Calu3 (cell line): Measurements from ENCODE around the gene KLHDC3. TPM values are rescaled to one million over a fixed set of nuclear protein-coding genes. Genes with fewer than 3 reads are reported as not detected.

ENCODE experiments used
- BruUV-seq: library from RNA; stranded (reverse); fragments of 400-500 nt; replicated peaks from 2 replicates; lab custom pipeline; 2021; lab: Mats Ljungman, UMichigan
- CTCF ChIA-PET: fragments of 300-600 bp; sonication (Branson Sonifier 250); formaldehyde crosslinking; loops from one replicate; lab custom pipeline; 2022; ENCODE audit warnings: antibody characterized with exemption; lab: Charles Lee
- DNase-seq: peaks from one replicate; pipeline ENCODE4 v3.0.0; 2022
- H3K27ac Mint-ChIP-seq: one replicate; pipeline ENCODE4 v1.8.0; 2022; ENCODE audit warnings: mixed read lengths; ENCODE audit not compliant: unreplicated experiment
- H3K27me3 Mint-ChIP-seq: one replicate; pipeline ENCODE4 v1.8.0; 2022; ENCODE audit warnings: mixed read lengths; ENCODE audit not compliant: unreplicated experiment
- H3K36me3 Mint-ChIP-seq: one replicate; pipeline ENCODE4 v1.8.0; 2022; ENCODE audit warnings: mild to moderate bottlenecking, moderate library complexity, mixed read lengths; ENCODE audit not compliant: insufficient read depth, unreplicated experiment
- H3K4me1 Mint-ChIP-seq: one replicate; pipeline ENCODE4 v1.8.0; 2022; ENCODE audit warnings: mild to moderate bottlenecking, low read depth, mixed read lengths; ENCODE audit not compliant: unreplicated experiment
- H3K4me3 Mint-ChIP-seq: one replicate; pipeline ENCODE4 v1.8.0; 2022; ENCODE audit warnings: mild to moderate bottlenecking, low read depth, moderate library complexity, mixed read lengths; ENCODE audit not compliant: unreplicated experiment
- H3K9me3 Mint-ChIP-seq: one replicate; pipeline ENCODE4 v1.8.0; 2022; ENCODE audit warnings: low read depth, mixed read lengths; ENCODE audit not compliant: unreplicated experiment
- CTCF ChIP-seq: fragments of 200-600 bp; IDR thresholded peaks from one replicate; pipeline ENCODE4 v1.8.0; 2022; ENCODE audit warnings: antibody characterized with exemption; ENCODE audit not compliant: unreplicated experiment
- intact Hi-C: fragments of 100-400 bp; cut with micrococcal nuclease; formaldehyde crosslinking; loops from one replicate; pipeline ENCODE4 v1.10.0; 2022; ENCODE audit not compliant: unreplicated experiment
- total RNA-seq: library from RNA; stranded (reverse); gene quantifications from 2 replicates; pipeline ENCODE4 v1.2.3, GENCODE V29; 2022

The KLHDC3 gene
- total RNA-seq, 1 experiment from 2014 or later = 85.9 TPM

DNA sequence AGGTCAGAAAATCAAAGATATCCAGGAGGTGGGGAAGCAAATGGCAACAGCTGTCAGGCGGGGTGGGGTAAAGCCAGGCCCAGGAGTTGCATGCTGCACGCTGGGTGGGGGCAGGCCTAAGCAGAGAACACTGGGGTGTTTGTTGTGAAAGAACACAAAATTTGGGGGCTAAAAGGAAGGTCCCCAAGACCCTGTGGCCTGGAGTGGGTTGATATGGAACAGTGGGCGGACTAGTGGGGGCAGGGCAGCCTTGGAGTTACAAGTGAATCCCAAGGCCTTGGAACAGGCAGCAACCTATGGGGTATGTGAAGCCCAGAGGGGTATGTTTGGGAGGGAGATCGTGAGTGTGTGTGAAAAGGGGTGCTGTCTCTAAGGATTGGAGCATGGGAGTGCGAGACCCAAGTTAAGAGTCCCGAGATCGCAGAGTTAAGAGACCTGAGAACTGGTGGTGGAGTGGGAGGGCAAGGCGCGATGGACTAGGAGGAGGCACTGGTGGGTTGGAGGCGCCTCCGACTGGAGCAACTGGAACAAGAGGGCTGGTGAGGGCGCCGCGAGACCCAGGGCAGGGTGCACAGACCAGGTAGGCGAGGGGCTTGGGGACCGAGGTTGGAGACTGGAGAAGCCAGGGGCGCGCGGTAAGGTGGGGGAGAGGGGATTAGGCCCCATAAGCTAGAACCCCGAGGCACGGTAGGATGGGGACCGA is 38.9 kb downstream of the KLHDC3 start:
- DNase-seq = no peak
- CTCF ChIA-PET = interaction anchor here (0.6 to 1.0 kb wide), 5 partner anchors 39 to 374 kb away, joined by 3 to 5 read pairs (median 3); partner anchors contain the start of genes ABCC10, KLHDC3, MEA1 and PPP2R5D
- intact Hi-C loops = no loop called here
- peak overlapping the region; percentile 97 for H3K4me3 Mint-ChIP-seq
- no peaks in the 10 kb centered on the region for H3K9me3 Mint-ChIP-seq
- peak overlapping the region; percentile 88 for H3K27ac Mint-ChIP-seq
- no peaks in the 10 kb centered on the region for H3K27me3 Mint-ChIP-seq
- no peak for TF ChIP-seq CTCF
- peaks cover 14% of the 10 kb centered on the region for H3K4me1 Mint-ChIP-seq
- H3K36me3 Mint-ChIP-seq = peaks cover 63% of the 10 kb centered on the region
- BruUV-seq = TSS peak; percentile 14

GRCh38 chr6:43053545-43054205 is 39.6 kb downstream of the KLHDC3 start, which contains the start of gene CUL7:
Gene CUL7 (minus strand): TSS chr6:43053851. CDS start chr6:43052788, 1,063 bp downstream.
- intact Hi-C loops = no loop called here
- Mint-ChIP-seq H3K4me3 (peak within 1 kb of the TSS; percentile 97), H3K27me3 (no peaks in the 10 kb centered on the region), H3K4me1 (peaks cover 21% of the 10 kb centered on the region), H3K9me3 (no peaks in the 10 kb centered on the region), H3K36me3 (peaks cover 66% of the 10 kb centered on the region), H3K27ac (peak within 1 kb of the TSS; percentile 88)
- no peak for TF ChIP-seq CTCF
- BruUV-seq = no TSS peak
- CTCF ChIA-PET = interaction anchor here (0.6 to 1.7 kb wide), 7 partner anchors 11 to 374 kb away, joined by 3 to 6 read pairs (median 4); partner anchors contain the start of genes ABCC10, KLHDC3, MEA1 and PPP2R5D
- peak; percentile 98 for DNase-seq

GRCh38 chr6:43054206-43054943 is 40.3 kb downstream of the KLHDC3 start:
- CTCF ChIA-PET = interaction anchor here (0.6 to 1.7 kb wide), 6 partner anchors 11 to 245 kb away, joined by 3 to 6 read pairs (median 4); partner anchors contain the start of genes KLHDC3 and MEA1
- no TSS peak for BruUV-seq
- Mint-ChIP-seq H3K36me3 (peaks cover 66% of the 10 kb centered on the region), H3K4me3 (peak overlapping the region; percentile 97), H3K4me1 (peaks cover 22% of the 10 kb centered on the region), H3K27ac (peak overlapping the region; percentile 88), H3K27me3 (no peaks in the 10 kb centered on the region), H3K9me3 (no peaks in the 10 kb centered on the region)
- DNase-seq = no peak
- intact Hi-C loops = no loop called here
- TF ChIP-seq CTCF = no peak

DNA sequence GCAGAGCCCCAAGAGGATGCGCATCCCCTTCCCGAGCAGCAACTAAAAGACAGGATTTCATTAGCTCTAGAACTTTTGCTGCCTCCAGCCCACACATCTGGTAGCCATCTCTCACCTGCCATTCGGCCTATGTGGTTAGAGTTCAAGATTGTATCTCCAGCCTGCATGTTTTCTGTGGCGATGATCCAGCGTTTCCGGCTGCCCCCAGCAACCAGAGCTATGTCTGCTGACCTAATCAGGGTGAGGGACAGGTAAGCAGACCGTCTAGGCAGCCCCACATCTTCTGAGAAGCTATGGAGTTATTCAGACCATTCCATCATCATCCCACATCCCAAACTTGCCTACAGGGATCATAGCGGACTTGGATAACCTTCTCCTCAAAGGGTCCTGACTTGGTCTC is 41.9 kb downstream of the KLHDC3 start:
- CTCF ChIA-PET = no interaction called here
- no peak overlapping the region for H3K27ac Mint-ChIP-seq
- TF ChIP-seq CTCF = no peak
- peaks cover 32% of the 10 kb centered on the region for H3K4me1 Mint-ChIP-seq
- no TSS peak for BruUV-seq
- intact Hi-C loops = no loop called here
- no peaks in the 10 kb centered on the region for H3K27me3 Mint-ChIP-seq
- peaks cover 72% of the 10 kb centered on the region for H3K36me3 Mint-ChIP-seq
- H3K4me3 Mint-ChIP-seq = no peak overlapping the region
- DNase-seq = no peak
- H3K9me3 Mint-ChIP-seq = no peaks in the 10 kb centered on the region
